GM06990 (cell line): ENCODE measurements around the gene CEBPB.
A peak's percentile ranks its signal among the peaks of the same experiment; 100 is the strongest.

Experiments used
- DNase-seq: peaks from one replicate; pipeline ENCODE4 v3.0.0-alpha.2; 2011; ENCODE audit not compliant: insufficient read length; ENCODE audit errors: extremely low read depth
- H3K27me3 ChIP-seq: replicated peaks from 2 replicates; pipeline ENCODE4 v1.6.0; 2011; ENCODE audit warnings: low read length; ENCODE audit not compliant: control insufficient read depth, insufficient read depth
- H3K36me3 ChIP-seq: 2 replicates; pipeline ENCODE4 v1.5.1; 2011; ENCODE audit warnings: low read length; ENCODE audit not compliant: control insufficient read depth, insufficient read depth
- H3K4me3 ChIP-seq: replicated peaks from 2 replicates; pipeline ENCODE4 v1.5.1; 2011; ENCODE audit warnings: low read depth, mild to moderate bottlenecking, control low read depth, low read length
- CTCF ChIP-seq: IDR thresholded peaks from 2 replicates; pipeline ENCODE4 v1.5.1; 2011; ENCODE audit warnings: low read length, control low read depth, mild to moderate bottlenecking, inconsistent platforms; ENCODE audit not compliant: insufficient read depth, poor library complexity, severe bottlenecking

Gene CEBPB

GRCh38 chr20:50191065-50191543 is 474 bp downstream of the CEBPB start:
- TF ChIP-seq CTCF: no peak
- H3K36me3 ChIP-seq: peaks cover 2% of the 10 kb centered on the region
- H3K4me3 ChIP-seq: peak overlapping the region; percentile 79
- no peaks in the 10 kb centered on the region for H3K27me3 ChIP-seq
- DNase-seq: peak; percentile 75

GRCh38 chr20:50191544-50192363 is 1.1 kb downstream of the CEBPB start:
- TF ChIP-seq CTCF: peak; percentile 17
- Histone ChIP-seq H3K36me3 (peaks cover 2% of the 10 kb centered on the region), H3K27me3 (no peaks in the 10 kb centered on the region), H3K4me3 (peak overlapping the region; percentile 79)
- DNase-seq: peak; percentile 81

- no peak for TF ChIP-seq CTCF
- Histone ChIP-seq H3K36me3 (peaks cover 2% of the 10 kb centered on the region), H3K27me3 (no peaks in the 10 kb centered on the region), H3K4me3 (peak overlapping the region; percentile 79)
- DNase-seq: peak; percentile 71
Observed at GRCh38 chr20:50192364-50193198, 2.0 kb downstream of the CEBPB start.

GRCh38 chr20:50193199-50193835 is 2.7 kb downstream of the CEBPB start:
- Histone ChIP-seq H3K36me3 (peaks cover 2% of the 10 kb centered on the region), H3K27me3 (no peaks in the 10 kb centered on the region), H3K4me3 (peak overlapping the region; percentile 79)
- no peak for DNase-seq
- TF ChIP-seq CTCF: no peak

GRCh38 chr20:50193836-50194421 is 3.3 kb downstream of the CEBPB start:
- Histone ChIP-seq H3K4me3 (no peak overlapping the region), H3K27me3 (no peaks in the 10 kb centered on the region), H3K36me3 (peaks cover 2% of the 10 kb centered on the region)
- no peak for TF ChIP-seq CTCF
- DNase-seq: no peak
